ENCODE data around the gene FGF7. TPM values are rescaled to one million over a fixed set of nuclear protein-coding genes. Genes with fewer than 3 reads are reported as not detected.
"Not testable (repeated sequence)": the region's sequence is repeated elsewhere in the genome, so short reads cannot be mapped to it uniquely, and the experiment has no call there.

Gene FGF7, protein sequence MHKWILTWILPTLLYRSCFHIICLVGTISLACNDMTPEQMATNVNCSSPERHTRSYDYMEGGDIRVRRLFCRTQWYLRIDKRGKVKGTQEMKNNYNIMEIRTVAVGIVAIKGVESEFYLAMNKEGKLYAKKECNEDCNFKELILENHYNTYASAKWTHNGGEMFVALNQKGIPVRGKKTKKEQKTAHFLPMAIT
- total RNA-seq (2014; rRNA removed; shearing (Covaris generic)), result 0.02 TPM in 1 of 2 replicates, not detected in the other
- polyA plus RNA-seq (2015; cell fraction: cytosol; rRNA removed), result not detected in 2 replicates
- polyA plus RNA-seq (2015; cell fraction: nucleus; rRNA removed), result not detected in 2 replicates

DNA sequence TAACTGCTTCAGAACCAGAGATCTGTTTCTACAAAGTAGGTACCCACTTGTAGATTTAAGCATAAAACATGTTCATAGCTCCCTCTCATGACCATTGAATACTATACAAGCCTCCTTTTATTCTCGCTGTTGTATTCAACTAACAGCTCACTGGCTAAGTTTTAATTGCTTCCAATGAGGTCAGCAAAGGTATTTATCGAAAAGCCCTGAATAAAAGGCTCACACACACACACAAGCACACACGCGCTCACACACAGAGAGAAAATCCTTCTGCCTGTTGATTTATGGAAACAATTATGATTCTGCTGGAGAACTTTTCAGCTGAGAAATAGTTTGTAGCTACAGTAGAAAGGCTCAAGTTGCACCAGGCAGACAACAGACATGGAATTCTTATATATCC, at the start of gene FGF7:
TSS of gene FGF7 (plus strand) at position 222 of the 400 bp plus-strand sequence. CDS start 1,056 bp downstream, outside the sequence.
- DNase-seq (ENCODE audit: low read depth), result no peak

DNA sequence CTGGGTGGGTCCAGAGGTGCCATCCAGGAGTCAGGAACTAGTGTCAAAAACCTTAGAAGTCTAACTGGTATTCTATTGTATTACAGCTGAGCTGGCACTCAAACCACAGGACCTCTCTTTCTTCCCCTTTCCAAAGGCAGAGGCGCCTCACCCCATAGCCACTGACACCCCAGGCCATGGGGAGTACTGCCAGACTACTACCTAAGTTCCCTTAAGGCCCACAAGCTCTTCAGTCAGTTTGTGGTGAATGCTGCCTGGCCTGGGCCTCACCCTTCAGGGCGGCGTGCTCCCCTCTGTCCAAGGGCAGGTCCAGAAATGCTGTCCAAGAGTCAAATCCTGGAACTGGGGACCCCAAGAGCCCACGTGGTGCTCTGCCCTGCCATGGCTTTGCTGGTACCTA, 43.0 kb upstream of the FGF7 start:
- DNase-seq (ENCODE audit: low read depth), result no peak

DNA sequence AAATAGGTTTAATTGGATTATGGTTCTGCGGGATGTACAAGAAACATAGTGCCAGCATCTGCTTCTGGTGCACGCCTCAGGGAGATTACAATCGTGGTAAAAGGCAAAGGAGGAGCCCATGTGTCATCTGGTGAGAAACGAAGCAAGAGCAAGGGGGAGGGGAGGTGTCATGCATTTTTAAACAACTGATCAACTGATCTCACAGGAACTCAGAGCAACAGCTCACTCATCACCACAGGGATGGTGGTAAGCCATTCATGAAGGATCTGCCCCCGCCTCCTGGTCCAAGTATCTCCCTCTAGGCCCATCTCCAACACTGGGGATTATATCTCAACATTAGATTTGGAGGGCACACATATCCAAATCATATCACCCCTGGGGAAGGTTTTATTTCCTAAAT, 42.1 kb upstream of the FGF7 start:
- peak; percentile 27 for DNase-seq (ENCODE audit: low read depth)

DNA sequence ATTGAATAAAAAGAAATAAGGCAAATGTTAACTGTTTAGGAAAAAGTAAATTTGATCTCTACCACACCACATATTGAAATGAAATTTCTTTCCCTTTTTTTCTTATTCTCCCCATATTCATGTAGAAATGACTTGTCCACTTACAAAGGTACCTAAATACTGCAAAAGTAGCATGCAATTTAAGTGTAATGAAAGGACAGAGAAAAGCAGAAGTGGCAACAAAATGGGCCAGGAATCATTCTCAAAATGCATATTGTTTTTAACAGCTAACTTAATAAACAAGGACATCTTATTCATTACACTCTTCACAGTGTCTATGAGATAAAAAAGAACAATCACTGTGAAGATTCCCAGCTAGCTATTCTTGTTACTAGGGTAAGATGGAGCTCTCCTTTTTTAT, 40.6 kb upstream of the FGF7 start:
- DNase-seq (ENCODE audit: low read depth), result no peak

DNA sequence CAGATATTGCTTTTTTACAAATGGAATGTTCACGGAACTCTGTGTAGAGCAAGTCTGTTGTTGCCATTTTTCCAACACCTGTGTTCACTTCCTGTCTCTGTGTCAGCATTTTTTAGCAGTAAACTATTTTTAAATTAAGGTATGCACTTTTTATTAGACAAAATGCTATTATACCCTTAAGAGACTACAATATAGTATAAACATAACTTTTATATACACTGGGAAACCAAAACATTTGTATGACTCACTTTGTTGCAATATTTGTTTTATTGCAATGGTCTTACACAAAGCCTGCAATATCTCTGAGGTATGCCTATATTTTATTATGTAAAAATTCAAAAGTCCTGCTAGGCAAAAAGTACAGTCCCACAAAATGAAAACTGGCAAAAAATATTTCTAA, 39.8 kb upstream of the FGF7 start:
- no peak for DNase-seq (ENCODE audit: low read depth)

DNA sequence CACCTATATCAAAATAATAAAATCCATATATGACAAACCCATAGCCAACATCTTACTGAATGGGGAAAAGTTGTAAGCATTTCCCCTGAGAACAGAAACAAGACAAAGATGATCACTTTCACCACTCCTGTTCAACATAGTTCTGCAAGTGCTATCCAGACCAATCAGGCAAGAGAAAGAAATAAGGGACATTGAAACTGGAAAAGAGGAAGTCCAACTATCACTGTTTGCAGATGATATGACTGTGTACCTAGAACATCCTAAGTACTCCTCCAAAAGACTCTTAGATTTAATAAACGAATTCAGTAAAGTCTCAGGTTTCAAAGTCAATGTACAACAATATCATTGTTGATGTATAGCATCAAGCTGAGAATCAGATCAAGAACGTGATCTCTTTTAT, 35.6 kb upstream of the FGF7 start:
- no peak for DNase-seq (ENCODE audit: low read depth)

DNA sequence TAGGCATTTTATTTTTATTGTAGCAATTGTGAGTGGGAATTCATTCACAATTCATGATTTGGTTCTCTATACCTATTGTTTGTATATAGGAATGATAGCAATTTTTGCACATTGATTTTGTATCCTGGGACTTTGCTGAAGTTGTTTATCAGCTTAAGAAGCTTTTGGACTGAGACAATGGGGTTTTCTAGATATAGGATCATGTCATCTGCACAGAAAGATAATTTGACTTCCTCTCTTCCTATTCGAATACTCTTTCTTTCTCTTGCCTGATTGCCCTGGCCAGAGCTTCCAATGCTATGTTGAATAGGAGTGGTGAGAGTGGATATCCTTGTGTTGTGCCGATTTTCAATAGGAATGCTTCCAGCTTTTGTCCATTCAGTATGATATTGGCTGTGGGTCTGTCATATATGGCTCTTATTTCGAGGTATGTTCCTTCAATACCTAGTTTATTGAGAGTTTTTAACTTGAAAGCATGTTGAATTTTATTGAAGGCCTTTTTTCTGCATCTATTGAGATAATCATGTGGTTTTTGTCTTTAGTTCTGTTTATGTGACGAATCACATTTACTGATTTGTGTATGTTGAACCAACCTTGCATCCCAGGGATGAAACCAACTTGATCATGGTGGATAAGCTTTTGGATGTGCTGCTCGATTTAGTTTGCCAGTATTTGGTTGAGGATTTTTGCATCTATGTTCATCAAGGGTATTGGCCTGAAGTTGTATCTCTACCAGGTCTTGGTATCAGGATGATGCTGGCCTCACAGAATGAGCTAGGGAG, 20.3 kb upstream of the FGF7 start:
- not testable (repeated sequence) for DNase-seq (ENCODE audit: low read depth)

DNA sequence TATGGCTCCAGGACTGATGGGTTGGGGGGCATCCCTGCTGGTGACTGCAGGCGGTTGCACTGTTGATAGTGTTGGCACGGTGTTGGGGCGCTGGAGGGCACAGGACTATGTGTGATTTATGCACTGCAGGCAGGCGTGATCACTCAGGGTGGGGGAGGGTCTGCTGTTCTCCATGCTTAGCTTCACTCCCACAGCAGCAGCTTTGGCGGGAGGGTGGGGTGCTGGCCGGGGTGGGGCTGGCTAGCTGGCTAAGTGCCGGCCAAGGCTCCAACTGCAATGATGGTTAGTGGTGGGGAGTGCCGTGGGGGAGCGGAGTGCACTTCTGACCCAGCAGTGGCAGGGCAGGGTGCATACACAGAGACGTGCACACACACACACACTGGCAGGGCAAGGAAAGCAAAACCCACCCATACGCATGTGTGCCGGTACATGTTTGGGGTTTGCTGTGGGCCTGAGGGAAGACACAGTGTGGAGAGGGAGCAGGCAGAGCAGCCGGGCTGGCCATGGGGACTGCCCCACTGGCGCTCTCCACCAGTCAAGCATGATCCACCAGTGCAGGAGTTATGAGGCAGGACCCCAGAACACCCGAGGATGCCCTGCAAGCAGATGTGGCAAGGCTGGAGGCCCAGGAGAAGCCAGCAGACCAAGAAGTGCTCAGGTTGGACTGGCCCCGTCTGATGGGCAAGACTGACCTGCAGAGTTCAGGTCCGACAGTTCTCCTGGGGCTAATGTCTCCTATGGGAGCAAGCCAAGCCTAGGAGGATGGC, 16.5 kb upstream of the FGF7 start:
- no peak for DNase-seq (ENCODE audit: low read depth)

DNA sequence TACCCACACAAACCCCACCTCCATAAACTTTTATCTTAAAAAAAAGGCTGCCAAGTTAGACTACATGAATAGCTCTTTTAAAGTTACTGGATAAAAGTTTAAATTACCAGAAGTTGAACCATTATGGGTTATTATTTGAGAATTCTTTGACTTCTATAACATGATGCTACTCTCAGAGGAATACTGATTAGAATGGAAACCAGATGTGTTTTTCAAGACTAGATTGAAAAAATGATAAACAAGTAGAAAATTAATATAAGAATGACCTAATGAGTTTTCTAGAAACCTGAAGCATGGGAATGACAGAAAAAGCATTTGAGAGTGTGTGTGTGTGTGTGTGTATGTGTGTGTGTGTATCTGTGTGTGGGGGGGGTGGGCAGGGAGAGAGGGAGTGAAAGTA, 12.4 kb upstream of the FGF7 start:
- no peak for DNase-seq (ENCODE audit: low read depth)

DNA sequence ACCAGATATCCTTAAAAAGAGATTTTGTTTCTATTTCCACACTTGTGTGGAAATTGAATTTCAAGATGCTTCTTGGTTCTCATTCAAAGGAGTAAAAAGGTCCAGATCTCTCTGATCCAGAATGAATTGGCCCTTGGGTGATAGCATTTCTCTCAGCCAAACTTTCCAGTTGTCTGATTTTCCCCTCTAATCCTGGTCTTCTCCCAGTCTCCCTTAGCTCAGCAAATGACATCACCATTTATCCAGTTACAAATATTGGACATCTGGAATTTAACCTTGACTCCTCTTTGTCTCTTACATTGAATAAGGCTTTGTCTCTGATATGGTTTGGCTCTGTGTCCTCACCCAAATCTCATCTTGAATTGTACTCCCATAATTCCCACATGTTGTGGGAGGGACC, 10.2 kb upstream of the FGF7 start:
- no peak for DNase-seq (ENCODE audit: low read depth)

DNA sequence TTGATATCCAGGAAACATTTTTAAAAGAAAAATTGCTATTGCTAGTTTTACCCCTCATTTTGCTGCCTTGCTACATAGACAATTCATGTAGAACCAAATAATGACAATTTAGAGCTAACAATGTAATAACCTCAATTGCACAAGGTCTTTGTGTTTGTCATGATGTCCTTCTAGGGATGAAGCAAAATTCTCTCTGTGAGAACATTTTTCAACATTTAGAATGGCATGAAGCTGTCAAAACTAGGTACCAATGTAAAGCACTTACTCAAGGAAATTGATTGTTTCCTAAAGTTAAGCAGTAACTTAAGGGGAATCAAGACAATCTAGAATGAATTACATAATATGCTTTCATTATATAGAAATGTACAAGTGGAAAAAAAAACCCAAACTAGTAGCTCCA, 7.9 kb upstream of the FGF7 start:
- DNase-seq (ENCODE audit: low read depth), result no peak

DNA sequence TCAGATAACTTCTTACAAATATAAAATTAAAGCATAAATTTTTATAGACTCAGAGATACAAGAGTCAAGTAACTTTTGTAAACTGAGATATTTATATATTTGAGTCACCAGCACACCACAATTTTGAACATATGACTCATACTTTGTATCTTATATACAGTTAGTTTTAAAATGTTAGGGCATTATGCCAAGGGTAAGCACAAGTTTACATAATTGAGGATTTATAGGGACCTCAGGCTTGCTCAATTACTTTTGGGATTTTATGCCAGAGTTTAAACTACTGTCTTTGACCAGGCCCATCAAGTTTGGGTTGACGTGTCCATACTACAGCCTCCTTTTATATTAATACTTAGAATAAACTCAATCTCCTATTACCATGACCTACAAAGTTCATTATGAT, 7.4 kb upstream of the FGF7 start:
- DNase-seq (ENCODE audit: low read depth), result peak; percentile 54

DNA sequence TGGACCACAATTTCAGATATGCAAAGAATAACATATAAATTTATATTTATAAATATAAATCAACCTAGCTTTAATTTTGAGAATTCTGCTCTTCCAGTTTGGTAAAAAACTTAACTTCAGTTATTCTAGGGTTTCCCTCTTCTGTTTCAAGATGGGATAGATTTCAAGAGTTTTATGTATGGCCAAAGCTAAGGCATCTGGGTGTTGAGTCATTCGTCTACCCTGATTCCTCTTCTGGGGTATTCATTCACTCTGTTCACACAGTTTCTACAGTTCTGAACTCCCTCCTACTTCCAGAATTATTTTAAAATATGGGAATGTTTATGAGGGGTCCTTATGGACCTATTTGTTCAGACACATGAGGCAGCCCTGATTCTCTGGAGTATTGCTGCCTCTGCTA, 4.2 kb upstream of the FGF7 start:
- no peak for DNase-seq (ENCODE audit: low read depth)

DNA sequence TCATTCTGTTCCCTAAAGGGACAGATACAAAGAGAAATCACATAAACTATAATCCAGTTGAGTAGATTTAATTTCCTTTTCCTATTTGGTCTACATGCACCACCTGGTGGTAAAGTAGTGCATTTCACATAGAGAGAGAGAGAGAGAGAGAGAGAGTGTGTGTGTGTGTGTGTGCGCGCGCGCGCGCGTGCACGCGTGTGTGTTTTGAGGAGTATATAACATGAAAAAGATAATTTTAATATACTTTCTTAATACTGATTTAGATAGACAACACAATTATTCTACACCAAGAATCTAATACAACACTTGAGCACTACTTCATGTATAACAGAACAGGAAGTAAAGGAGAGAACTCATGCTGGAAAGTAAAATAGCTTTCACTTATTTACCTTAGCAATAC, 1.1 kb upstream of the FGF7 start:
- DNase-seq (ENCODE audit: low read depth), result peak; percentile 49

DNA sequence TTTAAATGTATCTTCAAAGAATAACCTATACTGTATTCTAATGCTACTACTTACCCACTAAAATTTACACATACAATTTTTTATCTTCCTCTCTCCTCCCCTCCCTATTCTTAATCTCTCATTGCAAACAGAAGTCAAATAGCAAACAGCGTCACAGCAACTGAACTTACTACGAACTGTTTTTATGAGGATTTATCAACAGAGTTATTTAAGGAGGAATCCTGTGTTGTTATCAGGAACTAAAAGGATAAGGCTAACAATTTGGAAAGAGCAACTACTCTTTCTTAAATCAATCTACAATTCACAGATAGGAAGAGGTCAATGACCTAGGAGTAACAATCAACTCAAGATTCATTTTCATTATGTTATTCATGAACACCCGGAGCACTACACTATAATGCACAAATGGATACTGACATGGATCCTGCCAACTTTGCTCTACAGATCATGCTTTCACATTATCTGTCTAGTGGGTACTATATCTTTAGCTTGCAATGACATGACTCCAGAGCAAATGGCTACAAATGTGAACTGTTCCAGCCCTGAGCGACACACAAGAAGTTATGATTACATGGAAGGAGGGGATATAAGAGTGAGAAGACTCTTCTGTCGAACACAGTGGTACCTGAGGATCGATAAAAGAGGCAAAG, 984 bp downstream of the FGF7 start:
- DNase-seq (ENCODE audit: low read depth), result no peak

DNA sequence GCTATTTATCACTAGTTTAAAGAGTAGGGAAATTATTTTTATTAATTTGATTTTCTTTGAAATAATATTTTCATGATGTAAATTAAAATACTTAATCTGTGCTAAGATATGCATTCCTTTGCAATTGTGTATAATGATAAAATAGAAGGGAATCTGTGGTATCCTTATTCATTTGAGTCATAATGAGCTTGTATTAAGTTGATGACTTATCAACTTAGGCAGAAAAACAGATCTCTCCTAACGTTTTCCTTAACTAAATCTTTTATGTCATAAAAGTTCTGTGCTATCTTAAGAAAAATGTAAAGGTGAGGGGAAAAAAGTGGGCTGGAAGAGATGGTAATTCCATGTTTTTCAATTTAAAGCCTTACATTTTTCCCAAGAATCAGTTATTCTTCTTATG, 1.9 kb downstream of the FGF7 start:
- no peak for DNase-seq (ENCODE audit: low read depth)

DNA sequence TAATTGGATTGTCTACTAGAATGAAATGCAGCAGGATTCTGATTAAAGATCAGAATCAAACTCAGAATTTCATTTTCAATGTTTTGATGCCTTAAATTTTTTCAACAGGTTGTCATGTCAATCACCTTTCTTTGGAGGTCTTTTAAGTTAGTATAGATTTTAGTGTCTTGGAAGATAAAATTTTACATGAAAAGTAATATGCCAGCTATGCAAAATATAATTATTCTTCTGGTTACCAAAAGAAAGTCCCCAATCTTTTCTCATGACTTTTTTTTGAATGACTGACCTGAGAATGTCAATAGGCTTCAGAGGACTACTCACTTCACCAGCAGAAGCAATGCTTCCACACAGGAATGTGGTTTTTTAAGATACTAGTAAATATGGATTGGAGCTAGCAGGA, 4.3 kb downstream of the FGF7 start:
- no peak for DNase-seq (ENCODE audit: low read depth)

DNA sequence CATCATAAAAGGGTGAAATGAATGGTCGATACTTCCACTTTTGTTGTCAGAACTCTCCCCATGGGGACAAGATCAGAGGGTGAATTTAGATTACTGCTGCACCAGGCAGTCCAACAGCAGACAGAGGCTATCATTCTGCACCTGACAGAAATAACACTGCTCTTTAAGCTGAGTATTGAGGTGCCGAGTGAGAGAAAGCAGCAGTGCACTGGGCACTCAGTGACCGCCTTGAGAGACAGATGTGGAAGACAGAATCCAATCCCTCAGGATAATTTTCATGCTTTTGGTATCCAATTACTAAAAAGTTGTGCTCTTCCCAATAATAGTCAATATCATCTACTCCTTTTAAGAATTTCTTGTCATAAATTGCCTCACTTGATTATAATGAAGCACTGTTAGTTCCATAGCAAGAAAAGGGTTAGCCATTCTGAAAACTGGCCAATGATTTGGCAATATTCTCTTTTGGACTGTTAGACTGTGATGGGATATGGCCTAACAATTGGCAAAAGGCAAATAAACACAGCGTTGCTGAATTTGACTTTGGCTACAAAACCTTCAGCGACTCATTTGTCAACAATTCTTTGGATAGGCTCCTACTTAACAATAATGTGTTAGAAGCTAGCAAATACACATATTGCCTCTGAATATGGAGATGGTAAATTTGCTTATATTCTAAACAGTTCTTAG, 5.5 kb downstream of the FGF7 start:
- DNase-seq (ENCODE audit: low read depth), result no peak

DNA sequence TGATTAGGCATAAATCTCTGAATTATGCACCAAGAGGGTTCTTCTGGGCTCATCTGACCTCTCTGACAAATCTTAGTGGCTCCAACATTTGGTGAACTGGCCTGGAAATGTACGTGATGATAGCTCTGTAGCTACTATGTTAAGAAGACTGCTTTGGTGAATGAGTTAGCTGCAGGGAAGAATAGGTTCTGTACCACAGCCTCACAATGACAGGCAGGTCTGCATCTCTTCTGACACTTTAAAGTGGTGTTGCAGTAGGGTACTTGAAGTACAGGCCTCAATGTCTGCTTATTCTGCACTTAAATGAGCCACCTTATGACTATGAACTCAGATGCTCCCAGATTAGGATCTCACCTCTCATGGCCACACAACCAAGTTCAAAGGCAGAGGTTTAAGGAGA, 7.0 kb downstream of the FGF7 start:
- DNase-seq (ENCODE audit: low read depth), result no peak

DNA sequence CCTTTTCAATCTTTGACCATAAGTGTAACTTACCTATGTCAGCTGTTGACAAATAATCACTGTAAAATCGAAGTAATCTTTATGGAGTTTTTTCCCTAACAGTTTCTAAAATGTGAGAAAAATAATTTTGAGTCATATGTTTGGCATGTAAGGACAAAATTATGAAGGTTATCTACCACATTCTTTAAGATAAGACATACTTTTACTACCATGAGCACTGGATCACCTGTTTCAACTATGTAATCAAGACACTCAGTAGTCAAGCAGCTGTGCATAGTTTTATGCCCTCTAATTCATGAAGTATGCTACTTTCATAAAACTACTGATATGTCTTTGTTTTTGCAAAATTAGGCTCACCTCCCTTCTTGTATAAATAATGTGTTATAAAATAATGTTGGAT, 12.1 kb downstream of the FGF7 start:
- no peak for DNase-seq (ENCODE audit: low read depth)

DNA sequence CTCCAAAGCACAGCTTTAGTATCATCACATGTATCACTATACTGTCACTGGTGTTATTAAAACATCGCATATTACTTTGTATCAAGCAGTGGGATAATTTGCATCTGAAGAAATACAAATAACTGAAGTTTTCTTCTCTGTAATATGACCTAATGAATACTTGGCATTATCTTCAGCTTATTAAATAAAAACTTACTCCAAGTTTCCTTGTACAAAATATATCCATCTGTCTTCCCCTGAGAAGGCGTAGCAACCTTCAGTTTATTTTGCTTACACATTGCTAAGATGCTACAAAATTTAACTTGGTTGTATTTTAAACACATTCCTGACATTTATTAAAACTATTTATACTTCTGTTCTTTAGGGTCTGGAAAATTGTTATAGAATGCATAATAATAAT, 13.7 kb downstream of the FGF7 start:
- no peak for DNase-seq (ENCODE audit: low read depth)
